HG03108 (cell line): Measurements from ENCODE around the gene TAS2R10.

Experiments used
- ATAC-seq: cut with Tn5 transposase; IDR thresholded peaks from one replicate; pipeline ENCODE4 v1.9.1; 2021; ENCODE audit warnings: moderate library complexity; ENCODE audit not compliant: unreplicated experiment

The TAS2R10 gene

GRCh38 chr12:10783252-10783651 lies 42.9 kb downstream of the TAS2R10 start:
- no peak for ATAC-seq

DNA sequence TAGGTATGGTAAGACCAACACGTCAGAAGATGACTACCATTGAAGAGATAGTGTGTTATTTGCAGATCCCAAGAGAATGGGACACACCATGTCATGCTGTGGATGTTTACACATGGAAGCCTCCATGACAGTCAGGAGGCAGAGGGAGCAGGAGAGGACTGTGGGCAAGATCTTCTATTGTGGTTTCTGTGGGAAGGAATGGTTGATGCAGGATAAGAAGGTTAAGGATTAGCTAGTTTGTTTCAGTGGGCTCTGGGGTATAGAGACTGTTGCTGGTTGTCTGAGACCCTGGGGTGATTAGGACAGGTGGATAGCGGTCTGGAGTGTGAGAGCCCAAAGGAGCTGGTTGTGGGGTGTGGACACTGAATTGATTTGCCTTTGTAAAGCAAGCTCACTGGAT lies 47.1 kb downstream of the TAS2R10 start:
- no peak for ATAC-seq
